ENCODE measurements around the gene KIF2B.

The KIF2B gene, protein sequence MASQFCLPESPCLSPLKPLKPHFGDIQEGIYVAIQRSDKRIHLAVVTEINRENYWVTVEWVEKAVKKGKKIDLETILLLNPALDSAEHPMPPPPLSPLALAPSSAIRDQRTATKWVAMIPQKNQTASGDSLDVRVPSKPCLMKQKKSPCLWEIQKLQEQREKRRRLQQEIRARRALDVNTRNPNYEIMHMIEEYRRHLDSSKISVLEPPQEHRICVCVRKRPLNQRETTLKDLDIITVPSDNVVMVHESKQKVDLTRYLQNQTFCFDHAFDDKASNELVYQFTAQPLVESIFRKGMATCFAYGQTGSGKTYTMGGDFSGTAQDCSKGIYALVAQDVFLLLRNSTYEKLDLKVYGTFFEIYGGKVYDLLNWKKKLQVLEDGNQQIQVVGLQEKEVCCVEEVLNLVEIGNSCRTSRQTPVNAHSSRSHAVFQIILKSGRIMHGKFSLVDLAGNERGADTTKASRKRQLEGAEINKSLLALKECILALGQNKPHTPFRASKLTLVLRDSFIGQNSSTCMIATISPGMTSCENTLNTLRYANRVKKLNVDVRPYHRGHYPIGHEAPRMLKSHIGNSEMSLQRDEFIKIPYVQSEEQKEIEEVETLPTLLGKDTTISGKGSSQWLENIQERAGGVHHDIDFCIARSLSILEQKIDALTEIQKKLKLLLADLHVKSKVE

DNA sequence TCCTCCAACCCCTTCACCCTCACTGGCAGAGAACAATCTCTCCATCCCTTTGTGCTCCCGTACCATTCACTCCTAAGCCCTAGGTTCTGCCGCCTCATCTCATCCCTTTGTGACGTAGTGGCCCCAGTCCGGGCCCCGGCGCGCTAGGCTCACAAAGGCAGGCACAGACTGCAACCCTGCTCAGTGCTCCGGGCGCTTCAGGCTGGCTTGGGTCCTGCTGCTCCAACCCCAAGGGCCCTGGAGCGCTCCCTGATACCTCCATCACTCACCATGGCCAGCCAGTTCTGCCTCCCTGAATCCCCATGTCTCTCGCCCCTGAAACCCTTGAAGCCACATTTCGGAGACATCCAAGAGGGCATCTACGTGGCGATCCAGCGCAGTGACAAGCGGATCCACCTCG, at the start of gene KIF2B:
Gene KIF2B, plus strand, starts transcription at position 164 of the 400 bp plus-strand sequence. Its CDS starts 107 bp downstream, at position 271.
- no peaks in the 10 kb centered on the region for H3K4me1 Mint-ChIP-seq (ENCODE audit: low read depth)
- no peaks in the 10 kb centered on the region for H3K27me3 Mint-ChIP-seq
- H3K9me3 Mint-ChIP-seq: no peaks in the 10 kb centered on the region
- no peak within 1 kb of the TSS for H3K27ac Mint-ChIP-seq
- H3K36me3 Mint-ChIP-seq (ENCODE audit: low read depth): no peaks in the 10 kb centered on the region
- H3K4me3 Mint-ChIP-seq: no peak within 1 kb of the TSS
- no peak for DNase-seq

DNA sequence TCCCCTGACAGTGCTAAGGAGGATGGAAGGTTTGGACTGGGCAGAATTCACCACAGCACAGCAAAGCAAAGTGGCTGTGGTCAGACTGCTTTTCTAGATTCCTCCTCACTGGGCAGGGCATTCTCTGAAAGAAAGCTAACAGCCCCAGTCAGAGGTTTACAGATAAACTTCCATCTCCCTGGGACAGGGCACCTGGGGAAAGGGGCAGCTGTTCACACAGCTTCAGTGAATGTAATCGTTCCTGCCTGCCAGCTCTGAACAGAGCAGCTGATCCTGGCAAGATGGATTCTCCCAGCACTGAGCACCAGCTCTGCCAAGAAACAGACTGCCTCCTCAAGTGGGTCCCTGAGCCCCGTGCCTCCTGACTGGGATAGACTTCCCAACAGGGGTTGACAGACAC, 42.4 kb upstream of the KIF2B start:
- no peak for DNase-seq
- no peaks in the 10 kb centered on the region for H3K36me3 Mint-ChIP-seq (ENCODE audit: low read depth)
- no peaks in the 10 kb centered on the region for H3K27me3 Mint-ChIP-seq
- peaks cover 10% of the 10 kb centered on the region for H3K9me3 Mint-ChIP-seq
- no peak overlapping the region for H3K27ac Mint-ChIP-seq
- H3K4me1 Mint-ChIP-seq (ENCODE audit: low read depth): no peaks in the 10 kb centered on the region
- no peak overlapping the region for H3K4me3 Mint-ChIP-seq

DNA sequence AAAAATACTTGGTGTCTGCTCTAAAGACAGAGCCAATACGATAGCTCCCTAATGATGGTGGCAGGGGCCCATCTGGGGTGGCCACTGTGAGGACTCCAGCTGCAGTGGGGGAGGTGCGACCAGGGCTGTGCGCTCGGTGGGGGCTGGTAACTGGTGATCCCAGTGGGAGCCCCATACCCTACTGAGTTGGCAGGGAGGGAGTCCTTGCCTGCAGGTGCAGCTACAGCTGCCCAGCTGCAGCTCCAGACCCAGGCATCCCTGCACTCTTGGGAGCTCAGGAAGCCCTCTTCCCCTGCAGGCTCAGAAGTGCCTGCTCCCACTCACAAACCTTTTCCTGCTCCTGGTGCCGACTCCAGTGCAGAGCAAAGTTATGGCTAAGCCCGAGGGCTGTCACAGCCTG, 31.2 kb upstream of the KIF2B start:
- DNase-seq: no peak
- Mint-ChIP-seq H3K27me3 (no peaks in the 10 kb centered on the region), H3K27ac (no peak overlapping the region), H3K4me1 (ENCODE audit: low read depth) (no peaks in the 10 kb centered on the region), H3K4me3 (no peak overlapping the region), H3K9me3 (peaks cover 6% of the 10 kb centered on the region), H3K36me3 (ENCODE audit: low read depth) (no peaks in the 10 kb centered on the region)

DNA sequence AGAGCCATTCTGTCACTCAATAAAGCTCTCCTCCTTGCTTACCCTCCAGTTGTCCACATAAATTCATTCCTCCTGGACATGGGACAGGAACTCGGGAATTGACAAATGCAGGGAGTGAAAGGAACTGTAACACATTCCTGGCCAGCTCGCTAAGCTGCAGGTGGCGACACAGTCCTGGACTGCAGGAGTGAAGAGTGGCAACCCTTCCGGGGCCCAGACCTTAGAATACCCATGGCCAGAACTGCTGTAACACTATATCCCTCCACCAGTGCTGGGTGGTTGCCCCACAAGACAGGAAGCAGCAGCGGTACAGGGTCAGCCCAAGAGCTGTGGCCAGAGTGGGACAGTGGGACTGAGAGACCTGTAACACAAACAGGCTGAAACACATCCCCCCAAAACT, 30.3 kb upstream of the KIF2B start:
- H3K27me3 Mint-ChIP-seq: no peaks in the 10 kb centered on the region
- no peak for DNase-seq
- H3K36me3 Mint-ChIP-seq (ENCODE audit: low read depth): no peaks in the 10 kb centered on the region

DNA sequence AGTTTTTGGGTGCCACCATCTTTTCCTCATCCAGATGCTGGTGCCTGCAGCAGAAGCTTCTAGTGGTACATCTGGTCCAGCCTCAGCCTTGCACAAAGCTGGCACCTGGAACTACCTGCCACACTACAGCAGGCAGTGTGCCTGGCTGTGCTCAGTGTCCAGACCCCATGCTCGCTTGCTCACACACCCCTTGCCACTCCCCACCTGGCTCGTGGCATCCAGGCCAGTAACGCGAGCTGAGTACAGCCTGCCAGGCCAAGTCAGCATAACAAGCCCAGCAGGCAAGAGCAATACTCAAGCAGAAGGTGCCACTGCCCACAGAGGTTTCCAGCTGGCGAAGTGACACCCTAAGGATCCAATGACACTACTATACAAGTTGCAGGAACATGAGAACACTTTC, 29.7 kb upstream of the KIF2B start:
- H3K27ac Mint-ChIP-seq: no peak overlapping the region
- H3K27me3 Mint-ChIP-seq: no peaks in the 10 kb centered on the region

More for the DNA sequence above, 30.3 kb upstream of the KIF2B start:
- H3K4me1 Mint-ChIP-seq (ENCODE audit: low read depth): no peaks in the 10 kb centered on the region
- no peak overlapping the region for H3K27ac Mint-ChIP-seq
- no peak overlapping the region for H3K4me3 Mint-ChIP-seq
- peaks cover 6% of the 10 kb centered on the region for H3K9me3 Mint-ChIP-seq

DNA sequence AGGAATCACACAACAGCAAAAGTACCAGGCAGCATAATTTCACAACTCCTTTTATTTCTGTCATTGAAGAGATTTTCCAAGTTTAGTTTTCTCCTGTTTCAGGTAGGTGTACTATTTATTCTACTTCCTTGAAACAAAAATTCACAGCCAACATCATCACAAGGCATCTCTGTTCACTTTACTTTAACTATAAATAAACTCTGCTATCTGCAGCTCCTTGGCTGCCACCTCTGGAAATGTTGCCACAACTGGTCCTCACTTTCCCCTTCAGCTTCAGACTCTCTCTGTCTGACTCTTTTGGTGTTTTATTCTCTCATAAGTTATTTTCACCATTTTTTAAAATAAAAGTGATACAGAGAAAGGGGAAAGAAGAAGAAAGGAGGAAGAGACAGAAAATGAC, 27.9 kb upstream of the KIF2B start:
- H3K4me3 Mint-ChIP-seq: no peak overlapping the region
- no peaks in the 10 kb centered on the region for H3K4me1 Mint-ChIP-seq (ENCODE audit: low read depth)
- H3K36me3 Mint-ChIP-seq (ENCODE audit: low read depth): no peaks in the 10 kb centered on the region
- no peak for DNase-seq
- H3K9me3 Mint-ChIP-seq: peaks cover 6% of the 10 kb centered on the region
- no peak overlapping the region for H3K27ac Mint-ChIP-seq
- no peaks in the 10 kb centered on the region for H3K27me3 Mint-ChIP-seq

More for the DNA sequence above, 29.7 kb upstream of the KIF2B start:
- Mint-ChIP-seq H3K4me3 (no peak overlapping the region), H3K36me3 (ENCODE audit: low read depth) (no peaks in the 10 kb centered on the region), H3K9me3 (peaks cover 6% of the 10 kb centered on the region), H3K4me1 (ENCODE audit: low read depth) (no peaks in the 10 kb centered on the region)
- DNase-seq: no peak

DNA sequence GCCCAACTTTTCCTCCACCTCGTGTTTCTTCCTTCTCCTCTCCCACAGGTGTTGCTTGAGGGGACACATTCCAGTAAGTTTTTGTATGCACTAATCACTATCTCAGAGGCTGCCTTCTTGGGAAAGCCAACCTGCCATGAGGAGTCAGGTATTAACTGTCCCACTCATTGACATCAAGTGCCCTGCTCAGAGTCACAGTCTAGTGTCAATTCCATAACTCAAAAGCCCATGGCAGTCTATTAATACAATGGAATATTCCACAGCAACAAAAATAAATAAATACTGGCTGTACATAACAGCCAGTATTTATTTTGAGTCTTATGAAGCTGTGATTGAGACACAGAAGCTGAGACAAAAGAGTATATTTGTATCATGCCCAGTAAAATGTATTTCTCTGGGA, 26.1 kb upstream of the KIF2B start:
- Mint-ChIP-seq H3K27ac (no peak overlapping the region), H3K36me3 (ENCODE audit: low read depth) (no peaks in the 10 kb centered on the region), H3K4me1 (ENCODE audit: low read depth) (no peaks in the 10 kb centered on the region), H3K9me3 (peaks cover 6% of the 10 kb centered on the region), H3K4me3 (no peak overlapping the region), H3K27me3 (no peaks in the 10 kb centered on the region)
- DNase-seq: no peak

DNA sequence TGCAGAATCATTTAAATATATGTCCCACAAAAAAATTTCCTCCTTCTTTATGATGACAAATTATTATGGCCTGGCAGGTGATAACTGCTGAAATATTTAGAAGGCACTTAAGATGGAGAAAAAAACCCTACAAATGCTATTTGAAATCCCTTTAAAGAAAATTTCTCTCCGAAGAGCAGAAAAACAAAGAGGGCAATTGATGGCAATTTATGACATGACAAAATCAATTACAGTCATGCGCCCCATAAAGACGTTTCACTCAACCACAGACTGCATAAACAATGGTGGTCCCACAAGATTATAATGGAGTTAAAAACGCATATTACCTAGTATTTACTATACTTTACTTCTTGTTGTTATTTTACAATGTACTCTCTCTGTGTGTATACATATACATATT, 25.2 kb upstream of the KIF2B start:
- no peaks in the 10 kb centered on the region for H3K4me1 Mint-ChIP-seq (ENCODE audit: low read depth)
- peaks cover 6% of the 10 kb centered on the region for H3K9me3 Mint-ChIP-seq
- no peaks in the 10 kb centered on the region for H3K36me3 Mint-ChIP-seq (ENCODE audit: low read depth)
- H3K4me3 Mint-ChIP-seq: no peak overlapping the region
- no peak for DNase-seq
- H3K27ac Mint-ChIP-seq: no peak overlapping the region
- no peaks in the 10 kb centered on the region for H3K27me3 Mint-ChIP-seq

DNA sequence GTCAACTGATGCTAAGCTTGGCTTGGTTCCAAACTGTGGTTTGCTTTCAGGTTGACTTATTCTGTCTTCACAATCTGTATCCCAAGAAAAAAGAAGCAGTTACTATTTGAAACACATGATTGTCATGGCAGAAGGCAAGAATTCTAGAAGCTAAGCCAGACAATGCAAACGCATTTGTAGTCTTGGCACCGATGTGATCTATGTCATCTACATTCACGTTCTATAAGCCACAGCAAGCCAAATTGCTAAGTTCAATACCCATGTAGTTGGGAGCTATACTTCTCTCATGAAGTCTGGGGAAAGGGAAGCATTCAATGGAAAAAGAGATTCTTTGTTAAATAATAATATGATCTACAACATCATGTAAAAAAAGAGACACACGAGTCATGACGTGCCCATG, 18.3 kb upstream of the KIF2B start:
- Mint-ChIP-seq H3K27me3 (no peaks in the 10 kb centered on the region), H3K4me1 (ENCODE audit: low read depth) (no peaks in the 10 kb centered on the region), H3K9me3 (peaks cover 3% of the 10 kb centered on the region), H3K27ac (no peak overlapping the region), H3K36me3 (ENCODE audit: low read depth) (no peaks in the 10 kb centered on the region), H3K4me3 (no peak overlapping the region)
- DNase-seq: no peak

DNA sequence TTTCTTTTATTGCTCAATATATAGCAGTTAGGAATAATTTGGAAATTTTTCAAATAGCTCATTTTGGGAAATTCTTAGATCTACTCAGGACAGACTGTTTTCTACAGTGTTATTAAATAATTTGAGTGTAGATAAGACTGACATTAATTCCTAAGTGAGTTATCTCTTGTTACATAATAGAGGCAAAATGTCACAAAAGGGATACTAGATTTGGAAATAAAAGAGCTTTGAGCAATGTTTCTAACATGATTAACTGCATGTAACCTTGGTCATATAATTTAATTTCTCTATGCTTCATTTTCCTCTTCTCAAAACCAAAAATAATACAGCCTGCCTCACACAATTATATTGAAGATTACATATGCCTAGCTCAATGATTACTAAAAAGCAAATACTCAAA, 16.3 kb upstream of the KIF2B start:
- H3K27me3 Mint-ChIP-seq: no peaks in the 10 kb centered on the region

DNA sequence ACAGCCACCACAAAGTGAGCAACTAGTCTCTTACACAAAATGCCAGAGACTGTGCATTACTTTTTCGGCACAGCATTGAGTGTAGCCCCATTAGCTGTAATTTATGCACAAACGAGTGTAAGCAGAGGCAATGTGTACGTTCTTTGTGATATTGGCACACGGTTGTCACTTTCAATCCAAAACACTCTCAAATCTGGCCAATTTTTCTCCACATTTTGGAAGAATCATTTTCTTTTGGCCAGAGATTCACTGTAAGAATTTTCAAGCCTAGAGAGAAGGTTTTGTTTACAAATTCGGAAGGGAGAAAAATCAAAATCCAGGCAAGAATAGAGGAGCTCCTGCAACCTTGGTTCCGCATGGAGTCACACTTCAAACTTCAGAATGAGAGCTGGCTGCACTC, 15.4 kb upstream of the KIF2B start:
- Mint-ChIP-seq H3K27me3 (no peaks in the 10 kb centered on the region), H3K9me3 (no peaks in the 10 kb centered on the region), H3K4me3 (no peak overlapping the region), H3K27ac (no peak overlapping the region), H3K4me1 (ENCODE audit: low read depth) (no peaks in the 10 kb centered on the region), H3K36me3 (ENCODE audit: low read depth) (no peaks in the 10 kb centered on the region)
- DNase-seq: no peak

More for the DNA sequence above, 16.3 kb upstream of the KIF2B start:
- H3K36me3 Mint-ChIP-seq (ENCODE audit: low read depth): no peaks in the 10 kb centered on the region
- no peak overlapping the region for H3K4me3 Mint-ChIP-seq
- H3K9me3 Mint-ChIP-seq: no peaks in the 10 kb centered on the region
- no peaks in the 10 kb centered on the region for H3K4me1 Mint-ChIP-seq (ENCODE audit: low read depth)
- DNase-seq: no peak
- H3K27ac Mint-ChIP-seq: no peak overlapping the region

DNA sequence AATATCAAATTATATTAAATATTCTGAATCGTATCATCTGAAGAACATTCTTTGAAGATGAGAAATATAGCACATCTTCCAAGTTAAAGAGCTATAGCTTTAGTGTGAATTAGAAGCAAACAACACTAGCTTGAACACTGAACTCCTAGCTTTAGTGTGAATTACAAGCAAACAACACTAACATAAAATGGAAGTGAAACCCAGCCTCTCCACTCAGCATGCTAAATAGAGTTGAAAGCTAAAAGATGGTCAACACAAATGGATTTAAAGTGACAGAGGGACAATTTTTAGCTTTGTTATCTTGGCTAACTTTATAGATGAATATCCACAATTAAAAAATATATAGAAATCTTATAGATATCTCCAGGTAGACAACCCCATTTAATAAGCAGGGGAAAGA, 4.5 kb upstream of the KIF2B start:
- DNase-seq: no peak
- Mint-ChIP-seq H3K27me3 (no peaks in the 10 kb centered on the region), H3K36me3 (ENCODE audit: low read depth) (no peaks in the 10 kb centered on the region), H3K27ac (no peak overlapping the region), H3K9me3 (peaks cover 1% of the 10 kb centered on the region), H3K4me1 (ENCODE audit: low read depth) (no peaks in the 10 kb centered on the region), H3K4me3 (no peak overlapping the region)

DNA sequence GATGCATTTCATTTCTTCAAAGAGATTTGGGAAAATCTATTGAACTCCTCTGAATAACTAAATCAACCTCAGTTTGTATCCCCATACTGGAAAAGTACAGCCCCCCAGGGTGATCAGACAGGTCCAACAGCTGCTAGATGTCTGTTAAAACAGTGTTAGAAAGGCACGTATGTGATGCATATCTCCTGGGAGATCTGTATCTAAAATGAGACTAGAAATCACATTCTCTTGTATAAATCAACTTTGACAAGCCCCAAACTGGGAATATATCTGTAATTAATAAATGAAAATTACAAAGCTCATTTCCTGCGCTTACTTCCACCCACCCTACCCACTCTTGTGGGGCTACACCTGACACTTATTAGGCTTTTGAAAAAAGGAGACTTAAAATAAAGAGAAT, 3.8 kb upstream of the KIF2B start:
- Mint-ChIP-seq H3K9me3 (no peaks in the 10 kb centered on the region), H3K4me3 (no peak overlapping the region), H3K27me3 (no peaks in the 10 kb centered on the region), H3K4me1 (ENCODE audit: low read depth) (no peaks in the 10 kb centered on the region), H3K36me3 (ENCODE audit: low read depth) (no peaks in the 10 kb centered on the region), H3K27ac (no peak overlapping the region)
- no peak for DNase-seq

DNA sequence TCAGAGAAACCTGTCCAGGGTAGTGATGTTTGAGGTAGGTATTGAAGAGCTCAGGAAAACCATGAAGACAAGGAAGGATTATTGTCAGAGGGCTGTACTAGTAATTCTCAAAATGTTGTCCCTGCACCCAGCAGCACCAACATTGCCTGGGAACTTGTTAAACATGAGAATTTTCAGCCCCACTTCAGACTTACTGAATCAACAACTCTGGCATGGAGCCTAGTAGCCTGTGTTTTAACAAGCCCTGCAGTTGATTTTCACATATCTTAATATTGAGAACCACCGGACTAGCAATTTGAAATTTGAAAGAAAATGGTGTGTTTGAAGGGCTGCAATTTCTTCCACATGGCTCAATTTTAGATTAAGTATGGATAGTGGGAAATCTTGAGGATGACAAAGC, 2.8 kb upstream of the KIF2B start:
- no peak for DNase-seq
- Mint-ChIP-seq H3K36me3 (ENCODE audit: low read depth) (no peaks in the 10 kb centered on the region), H3K27ac (no peak overlapping the region), H3K27me3 (no peaks in the 10 kb centered on the region), H3K4me3 (no peak overlapping the region), H3K9me3 (no peaks in the 10 kb centered on the region), H3K4me1 (ENCODE audit: low read depth) (no peaks in the 10 kb centered on the region)

DNA sequence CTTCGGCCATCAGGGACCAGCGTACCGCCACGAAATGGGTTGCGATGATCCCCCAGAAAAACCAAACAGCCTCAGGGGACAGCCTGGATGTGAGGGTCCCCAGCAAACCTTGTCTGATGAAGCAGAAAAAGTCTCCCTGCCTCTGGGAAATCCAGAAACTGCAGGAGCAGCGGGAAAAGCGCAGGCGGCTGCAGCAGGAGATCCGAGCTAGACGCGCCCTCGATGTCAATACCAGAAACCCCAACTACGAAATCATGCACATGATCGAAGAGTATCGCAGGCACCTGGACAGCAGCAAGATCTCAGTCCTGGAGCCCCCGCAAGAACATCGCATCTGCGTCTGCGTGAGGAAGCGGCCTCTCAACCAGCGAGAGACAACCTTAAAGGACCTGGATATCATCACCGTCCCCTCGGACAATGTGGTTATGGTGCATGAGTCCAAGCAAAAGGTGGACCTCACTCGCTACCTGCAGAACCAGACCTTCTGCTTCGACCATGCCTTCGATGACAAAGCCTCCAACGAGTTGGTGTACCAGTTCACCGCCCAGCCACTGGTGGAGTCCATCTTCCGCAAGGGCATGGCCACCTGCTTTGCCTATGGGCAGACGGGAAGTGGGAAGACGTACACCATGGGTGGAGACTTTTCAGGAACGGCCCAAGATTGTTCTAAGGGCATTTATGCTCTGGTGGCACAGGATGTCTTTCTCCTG, 769 bp downstream of the KIF2B start:
- H3K9me3 Mint-ChIP-seq: no peaks in the 10 kb centered on the region
- H3K4me3 Mint-ChIP-seq: no peak overlapping the region
- no peaks in the 10 kb centered on the region for H3K36me3 Mint-ChIP-seq (ENCODE audit: low read depth)
- no peak overlapping the region for H3K27ac Mint-ChIP-seq
- H3K4me1 Mint-ChIP-seq (ENCODE audit: low read depth): no peaks in the 10 kb centered on the region
- no peaks in the 10 kb centered on the region for H3K27me3 Mint-ChIP-seq
- no peak for DNase-seq

All from activated T-cell treated with anti-CD3 and anti-CD28 coated beads, Interleukin-2, amount 50 U/mL, for 24 hours (primary cell).